ENCODE results near the gene DYRK1B.
"Not testable (repeated sequence)": the region's sequence is repeated elsewhere in the genome, so short reads cannot be mapped to it uniquely, and the experiment has no call there.

Gene DYRK1B

DNA sequence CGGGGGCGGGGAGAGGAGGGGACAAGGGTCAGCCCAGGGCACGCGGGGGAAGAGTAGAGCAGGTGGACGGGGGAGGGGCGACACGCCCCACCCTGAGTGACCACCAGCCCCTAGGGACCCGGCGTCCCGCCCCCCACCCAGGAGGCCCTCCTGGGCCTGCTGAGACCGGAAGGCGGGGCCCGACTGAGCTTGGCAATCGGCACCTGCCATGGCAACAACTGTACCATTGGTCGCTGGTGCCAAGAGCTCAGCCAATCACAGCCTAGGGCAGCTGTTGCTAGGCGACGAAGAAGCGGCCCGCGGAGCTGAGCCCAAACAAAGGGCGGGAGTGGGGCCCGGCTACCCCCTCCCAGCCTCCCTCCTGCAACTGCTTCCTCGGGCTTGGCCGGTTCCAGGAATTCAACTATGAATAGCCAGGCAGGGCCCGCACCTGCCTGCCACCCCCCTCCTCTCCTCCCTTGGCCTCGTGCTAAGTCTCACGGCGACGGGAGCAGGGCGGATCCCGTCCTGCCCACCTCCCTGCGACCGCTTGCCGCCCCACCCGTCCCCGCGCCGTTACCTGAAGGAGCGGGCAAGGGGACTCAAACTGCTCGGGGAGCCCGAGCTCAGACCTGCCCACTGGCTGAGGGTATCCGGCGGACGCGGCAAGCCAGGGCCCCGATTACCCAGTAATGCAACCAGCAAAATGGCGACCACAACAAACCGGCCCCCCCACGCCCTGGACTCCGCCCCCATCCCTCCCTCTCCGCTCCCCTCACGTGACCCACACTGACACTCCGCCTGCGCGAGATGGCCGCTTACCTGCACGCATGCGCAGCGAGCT is at the start of gene DYRK1B:
Gene DYRK1B (minus strand): TSS at position 699 of the 823 bp plus-strand sequence. CDS start 2,295 bp downstream, outside the sequence.
- DNase-seq (ENCODE audit: low read depth), result peak; percentile 97

DNA sequence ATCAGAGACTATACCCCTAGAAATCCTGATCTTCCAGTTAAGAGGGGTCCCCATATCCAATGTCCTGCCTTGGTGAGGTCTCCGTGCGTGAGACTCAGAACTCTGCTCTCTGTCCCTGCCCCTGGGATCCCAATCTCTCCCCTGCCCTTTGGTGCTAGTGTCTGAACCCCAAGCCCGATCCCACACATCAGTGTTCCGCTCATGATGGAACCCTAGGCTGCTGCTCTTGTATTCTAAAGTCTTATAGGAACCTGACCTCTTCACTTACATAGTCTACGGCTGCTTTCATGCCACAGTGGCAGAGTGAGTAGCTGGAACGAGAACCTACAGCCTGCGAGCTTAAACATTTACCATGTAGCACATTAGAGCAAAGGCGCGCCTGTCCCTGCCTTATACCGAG is 48.7 kb upstream of the DYRK1B start:
- not testable (repeated sequence) for DNase-seq (ENCODE audit: low read depth)

DNA sequence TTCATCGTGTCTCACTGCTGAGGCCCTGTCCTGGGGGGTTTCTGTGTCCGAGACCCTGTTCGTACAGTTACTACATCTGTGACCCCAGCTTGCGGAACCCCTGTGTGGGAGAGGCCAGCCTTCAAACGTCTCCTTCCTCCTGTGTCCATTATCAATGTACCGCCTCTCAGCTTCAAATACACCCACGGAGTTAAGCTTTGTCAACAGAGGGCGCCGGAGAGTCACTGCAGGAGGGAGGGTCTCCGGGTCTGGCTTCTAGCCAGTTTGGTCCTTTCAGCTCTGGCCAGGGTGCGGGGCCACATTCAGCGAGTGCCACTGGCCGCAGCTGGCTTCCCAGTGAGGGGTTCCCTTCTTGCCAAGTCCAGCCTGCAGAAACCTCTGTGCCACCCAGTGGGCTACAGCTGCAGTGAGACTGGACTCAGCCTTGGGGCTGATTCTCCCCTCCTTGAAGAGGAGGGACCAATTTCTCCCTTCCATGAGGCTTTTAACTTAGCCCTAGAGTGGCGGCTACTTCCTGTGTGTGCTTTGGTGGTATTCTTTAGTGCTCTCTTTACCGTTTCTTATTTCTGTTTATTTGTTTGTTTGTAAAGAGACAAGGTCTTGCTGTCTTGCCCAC is 47.6 kb upstream of the DYRK1B start:
- DNase-seq (ENCODE audit: low read depth), result peak; percentile 21

DNA sequence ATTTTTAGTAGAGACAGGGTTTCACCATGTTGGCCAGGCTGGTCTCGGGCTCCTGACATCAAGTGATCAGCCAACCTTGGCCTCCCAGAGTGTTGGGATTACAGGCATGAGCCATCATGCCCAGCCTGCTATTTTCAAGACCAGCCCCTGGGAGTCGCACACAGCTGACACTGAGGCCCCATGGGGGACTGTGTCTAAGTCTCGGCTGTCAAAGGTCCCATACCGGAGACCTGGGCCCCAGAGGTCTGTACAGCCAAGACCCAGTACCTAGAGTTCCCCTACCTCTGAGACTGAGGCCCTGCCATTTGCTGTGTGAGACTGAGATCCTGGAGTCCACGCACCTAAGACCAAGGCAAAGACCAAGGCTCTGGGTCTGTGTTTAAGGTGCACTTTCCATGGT is 46.3 kb upstream of the DYRK1B start:
- DNase-seq (ENCODE audit: low read depth), result not testable (repeated sequence)

DNA sequence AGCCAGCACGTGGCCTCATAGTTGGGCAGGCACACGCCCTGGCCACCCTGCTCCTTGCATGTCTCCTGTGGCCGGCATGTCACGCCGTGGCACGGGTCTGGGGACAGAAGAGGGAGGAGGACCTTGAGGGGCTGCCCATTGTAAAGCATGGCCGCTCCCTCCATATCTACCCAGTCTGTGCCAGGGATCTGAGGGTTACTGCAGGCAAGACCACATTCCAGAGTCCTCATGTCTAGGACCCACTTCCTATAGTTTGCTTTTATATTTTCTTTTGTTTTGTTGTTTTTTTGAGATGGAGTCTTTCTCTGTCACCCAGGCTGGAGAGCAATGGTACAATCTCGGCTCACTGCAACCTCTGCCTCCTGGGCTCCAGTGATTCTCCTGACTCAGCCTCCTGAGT is 45.8 kb upstream of the DYRK1B start:
- not testable (repeated sequence) for DNase-seq (ENCODE audit: low read depth)

DNA sequence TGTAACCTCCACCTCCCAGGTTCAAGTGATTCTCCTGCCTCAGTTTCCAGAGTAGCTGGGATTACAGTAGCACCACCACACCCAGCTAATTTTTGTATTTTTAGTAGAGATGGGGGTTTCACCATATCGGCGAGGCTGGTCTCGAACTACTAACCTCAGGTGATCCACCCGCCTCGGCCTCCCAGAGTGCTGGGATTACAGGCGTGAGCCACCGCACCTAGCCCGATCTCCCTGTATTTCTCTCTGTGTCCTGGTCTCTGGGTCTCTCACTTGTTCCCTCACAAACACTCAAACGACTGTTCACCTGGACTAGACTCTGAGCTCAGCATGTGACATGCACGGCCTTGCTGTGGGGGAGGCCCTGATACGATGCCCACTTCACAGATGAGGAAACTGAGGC is 44.9 kb upstream of the DYRK1B start:
- not testable (repeated sequence) for DNase-seq (ENCODE audit: low read depth)

DNA sequence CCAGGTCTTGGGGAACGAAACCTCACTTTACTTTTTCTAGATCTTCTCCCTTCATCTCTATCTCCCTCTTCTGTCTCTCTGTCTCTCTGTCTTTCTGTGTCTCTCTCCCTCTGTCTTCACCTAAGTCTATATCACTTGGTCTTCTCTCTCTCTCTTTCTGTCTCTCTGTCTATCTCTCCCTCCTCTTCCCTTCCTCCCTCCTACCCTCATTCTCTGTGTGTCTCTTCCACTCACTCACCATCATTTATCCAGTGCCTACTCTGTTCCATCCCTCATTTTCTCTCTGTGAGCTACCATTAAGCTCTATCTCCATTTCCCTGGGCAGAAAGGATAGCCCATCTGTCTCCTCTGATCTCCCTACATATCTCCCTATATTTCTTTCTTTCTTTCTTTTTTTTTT is 44.4 kb upstream of the DYRK1B start:
- no peak for DNase-seq (ENCODE audit: low read depth)

DNA sequence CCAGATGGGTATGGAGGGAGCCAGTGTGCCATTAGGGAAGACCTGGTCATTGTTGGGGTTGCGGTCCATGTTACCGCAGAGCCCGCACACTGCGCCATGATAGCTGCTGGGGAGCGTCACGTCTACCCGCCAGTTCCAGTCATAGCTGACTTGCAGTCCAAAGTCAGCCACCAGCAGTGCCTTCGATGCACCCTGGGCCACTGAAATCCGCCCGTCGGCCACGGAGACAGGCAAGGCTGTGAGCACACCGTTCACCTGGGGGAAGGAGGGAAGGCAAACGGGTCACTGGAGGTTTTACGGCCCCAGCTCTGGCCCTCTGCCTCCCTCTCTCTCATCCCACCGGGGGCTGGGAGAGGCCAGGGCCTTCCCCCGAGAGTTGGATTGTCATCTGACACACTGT is 44.0 kb upstream of the DYRK1B start:
- DNase-seq (ENCODE audit: low read depth), result not testable (repeated sequence)

DNA sequence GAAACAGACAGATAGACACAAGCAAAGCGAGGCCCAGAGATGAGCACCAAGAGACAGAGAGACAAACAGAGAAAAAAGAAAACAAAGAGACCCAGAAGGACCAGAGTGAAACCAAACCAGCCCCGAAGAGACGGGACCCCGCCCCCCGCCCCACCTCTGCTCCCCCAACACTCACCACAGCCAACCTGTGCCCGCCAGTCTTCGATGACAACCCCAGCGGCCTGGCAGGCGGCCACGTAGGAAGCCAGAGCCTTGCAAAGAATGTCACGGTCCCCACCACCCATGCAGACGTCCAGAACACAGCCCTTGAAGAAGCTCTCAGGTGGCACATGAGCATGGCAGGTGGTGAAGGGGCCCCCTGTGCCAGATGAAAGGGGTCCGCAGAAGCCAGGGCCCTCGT is 43.5 kb upstream of the DYRK1B start:
- DNase-seq (ENCODE audit: low read depth), result not testable (repeated sequence)

DNA sequence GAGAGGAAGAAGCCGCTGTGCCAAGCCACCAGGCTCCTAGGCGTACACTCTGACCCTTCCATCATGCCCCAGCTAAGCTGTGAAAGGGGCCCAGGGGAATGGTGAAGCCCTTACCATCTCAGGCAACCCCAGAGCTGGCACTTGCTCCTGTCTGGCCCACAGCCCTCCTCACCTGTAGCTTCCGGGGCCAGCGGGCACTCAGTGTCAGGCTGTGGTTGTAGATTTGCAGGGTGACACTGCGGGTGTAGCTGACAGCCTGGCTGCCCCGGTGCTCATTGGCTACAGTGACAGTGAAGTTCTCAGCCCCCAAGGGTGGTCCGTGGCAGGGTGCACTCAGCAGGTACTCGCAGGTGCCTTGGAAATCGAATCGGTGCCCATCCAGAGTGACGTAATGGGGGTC is 42.5 kb upstream of the DYRK1B start:
- not testable (repeated sequence) for DNase-seq (ENCODE audit: low read depth)

DNA sequence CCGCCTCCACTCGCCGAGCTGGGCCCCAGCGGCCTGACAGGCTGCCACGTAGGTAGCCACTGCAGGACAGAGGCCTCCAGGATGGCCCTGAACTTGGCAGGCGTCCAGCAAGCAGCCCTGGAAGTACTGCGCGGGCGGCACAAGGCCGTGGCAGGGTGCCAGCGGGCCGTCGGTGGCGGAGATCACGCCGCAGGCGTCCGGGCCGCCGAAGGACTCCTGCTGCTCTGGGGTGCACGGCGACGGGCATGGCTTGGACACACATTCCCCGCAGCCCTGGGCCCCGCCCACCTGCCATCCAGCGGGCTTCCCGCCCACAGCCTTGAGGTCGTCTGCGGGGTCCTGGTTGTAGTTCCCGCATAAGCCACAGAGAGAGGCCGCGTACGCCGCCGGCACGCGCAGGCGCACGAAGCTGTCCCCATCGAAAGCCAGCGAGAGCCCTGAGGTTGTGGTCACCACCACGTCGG is 41.5 kb upstream of the DYRK1B start:
- DNase-seq (ENCODE audit: low read depth), result not testable (repeated sequence)

DNA sequence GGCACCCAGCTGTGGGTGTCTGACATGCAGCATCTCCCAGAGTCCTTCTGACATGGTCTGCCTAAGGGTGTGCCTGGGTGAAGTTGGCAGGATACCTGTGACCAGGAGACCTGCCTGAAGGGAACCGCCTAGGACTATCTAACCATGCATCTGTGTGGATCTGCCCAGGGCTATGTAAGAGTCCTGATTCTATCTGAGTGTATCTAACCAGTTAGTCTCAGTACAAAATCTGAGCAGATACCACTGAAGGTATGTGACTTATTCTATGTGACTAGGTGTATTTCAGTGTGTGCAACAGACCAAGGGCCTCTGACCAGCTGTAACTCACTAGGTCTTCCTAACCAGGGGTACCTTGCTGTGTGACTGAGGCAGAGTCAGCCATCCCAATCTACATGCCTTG is 40.4 kb upstream of the DYRK1B start:
- no peak for DNase-seq (ENCODE audit: low read depth)

DNA sequence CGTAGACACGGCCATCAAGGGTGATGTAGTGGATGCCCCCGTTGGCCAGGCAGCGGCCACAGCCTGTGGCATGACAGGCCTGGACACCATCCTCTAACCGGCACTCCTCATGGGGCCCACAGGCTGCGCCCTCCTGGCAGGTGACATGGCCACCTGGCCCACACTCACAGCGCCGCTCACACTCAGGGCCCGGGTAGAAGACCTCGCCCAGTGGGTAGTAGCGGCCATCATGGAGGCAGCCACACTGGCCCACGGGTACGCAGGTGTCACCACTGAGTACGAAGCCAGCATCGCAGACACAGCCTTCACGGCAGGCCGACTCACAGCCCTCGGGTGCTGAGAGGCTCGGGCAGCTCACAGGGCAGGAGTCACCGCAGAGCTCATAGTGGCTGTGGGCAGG is 39.4 kb upstream of the DYRK1B start:
- DNase-seq (ENCODE audit: low read depth), result no peak

DNA sequence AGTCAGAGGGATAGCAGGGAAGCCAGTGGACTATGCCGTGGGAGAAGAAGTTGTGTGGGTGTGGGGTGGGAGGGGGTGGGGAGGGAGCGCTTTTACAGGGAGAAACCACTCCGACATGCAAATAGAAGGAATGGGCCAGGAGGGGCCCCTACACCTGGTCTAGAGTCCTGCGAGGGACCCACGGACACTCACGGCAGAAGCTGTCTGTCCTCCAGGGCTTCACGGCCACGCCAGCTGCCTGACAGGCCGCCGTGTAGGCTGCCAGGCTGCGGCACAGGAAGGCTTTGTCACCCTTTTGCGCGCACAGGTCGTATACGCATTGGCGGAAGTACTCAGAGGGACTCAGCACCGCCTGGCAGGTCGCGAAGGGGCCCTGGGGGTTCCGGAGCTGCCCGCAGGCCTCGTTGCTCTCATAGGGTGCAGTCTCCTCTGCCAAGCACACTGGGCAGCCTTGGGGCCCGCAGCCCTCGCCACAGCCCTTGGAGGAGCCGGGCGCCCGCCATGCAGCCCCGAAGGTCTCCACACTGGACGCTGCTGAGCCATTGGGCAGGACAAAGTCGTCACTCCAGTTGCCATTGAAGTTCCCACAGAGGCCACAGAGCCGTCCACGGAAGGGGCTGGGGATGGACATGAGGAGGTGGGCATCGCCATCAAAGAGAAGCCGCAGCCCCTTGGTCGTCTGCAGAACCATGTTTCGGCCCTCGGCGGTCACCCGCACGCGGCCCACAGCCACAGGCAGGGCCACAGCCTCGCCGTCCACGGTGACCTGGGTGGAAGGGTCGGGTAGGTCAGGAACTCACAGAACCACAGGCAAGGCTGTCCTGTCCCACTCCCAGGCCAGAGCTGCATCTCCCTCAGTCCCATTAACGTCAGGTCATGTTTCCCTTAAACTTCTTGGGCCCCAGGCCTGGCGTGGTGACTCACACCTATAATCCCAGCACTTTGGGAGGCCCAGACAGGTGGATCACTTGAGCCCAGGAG is 38.2 kb upstream of the DYRK1B start:
- DNase-seq (ENCODE audit: low read depth), result no peak

DNA sequence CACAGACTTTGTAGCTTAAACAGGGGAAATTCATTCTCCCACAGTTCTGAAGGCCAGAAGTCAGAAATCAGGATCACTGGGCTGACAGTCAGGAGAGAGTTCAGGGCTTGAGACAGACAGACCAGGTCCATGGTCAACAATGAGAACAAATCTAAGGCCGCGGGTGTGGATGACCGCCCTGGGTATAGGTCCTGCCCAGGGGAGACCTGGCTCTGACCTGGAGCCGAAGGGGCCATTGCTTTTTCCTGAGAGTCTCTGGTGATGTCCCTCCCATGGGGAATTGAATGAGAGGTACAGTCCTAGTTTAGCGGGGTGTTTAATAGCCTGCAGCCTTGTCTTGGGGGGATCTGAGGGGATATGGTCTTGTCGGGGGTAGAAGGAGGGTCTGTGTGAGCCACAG is 37.4 kb upstream of the DYRK1B start:
- no peak for DNase-seq (ENCODE audit: low read depth)

DNA sequence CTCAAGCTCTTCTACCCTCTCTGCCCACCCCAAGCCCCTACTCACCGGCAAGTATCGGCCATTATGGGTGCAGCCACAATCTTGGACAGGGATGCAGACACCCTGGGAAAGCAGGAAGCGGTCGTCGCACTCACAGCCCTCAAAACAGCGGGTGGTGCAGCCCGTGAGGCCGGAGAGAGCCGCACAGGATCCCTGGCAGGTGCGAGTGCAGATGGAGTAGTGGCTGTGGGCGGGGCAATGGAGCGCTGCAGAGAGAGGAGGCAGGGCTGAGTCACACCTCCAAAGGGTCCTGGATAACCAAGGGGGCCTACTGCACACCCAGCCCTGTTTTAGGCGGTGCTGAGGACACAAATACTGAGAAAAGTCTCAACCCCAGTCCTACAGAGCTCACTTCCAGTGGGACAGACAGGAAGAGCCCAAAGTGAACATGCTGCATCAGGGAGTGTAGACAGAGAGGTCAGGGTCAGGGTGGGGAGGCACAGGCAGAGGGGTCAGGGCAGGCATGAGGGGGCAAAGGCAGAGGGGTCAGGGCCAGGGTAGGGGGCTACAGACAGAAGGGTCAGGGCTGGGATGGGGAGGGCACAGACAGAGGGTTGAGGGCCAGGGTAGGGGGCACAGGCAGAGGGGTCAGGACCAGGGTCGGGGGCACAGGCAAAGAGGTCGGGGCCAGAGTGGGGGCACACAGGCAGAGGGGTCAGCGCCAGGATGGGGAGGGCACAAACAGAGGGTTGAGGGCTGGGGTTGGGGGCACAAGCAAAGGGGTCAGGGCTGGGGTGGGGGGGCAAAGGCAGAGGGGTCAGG is 36.4 kb upstream of the DYRK1B start:
- no peak for DNase-seq (ENCODE audit: low read depth)

DNA sequence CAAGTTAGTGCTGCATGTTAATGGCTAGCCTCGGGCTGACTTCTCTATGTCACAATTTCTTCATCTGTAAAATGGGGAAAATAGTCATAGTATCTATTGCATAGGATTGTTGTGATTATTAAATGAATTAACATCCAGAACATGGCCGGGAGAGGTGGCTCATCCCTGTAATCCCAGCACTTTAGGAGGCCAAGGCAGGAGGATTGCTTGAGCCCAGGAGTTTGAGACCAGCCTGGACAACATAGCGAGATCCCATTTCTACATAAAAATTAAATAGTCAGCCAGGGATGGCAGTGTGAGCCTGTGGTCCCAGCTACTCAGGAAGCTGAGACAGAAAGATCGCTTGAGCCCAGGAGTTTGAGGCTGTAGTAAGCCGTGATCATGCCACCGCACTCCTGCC is 34.0 kb upstream of the DYRK1B start:
- DNase-seq (ENCODE audit: low read depth), result no peak

DNA sequence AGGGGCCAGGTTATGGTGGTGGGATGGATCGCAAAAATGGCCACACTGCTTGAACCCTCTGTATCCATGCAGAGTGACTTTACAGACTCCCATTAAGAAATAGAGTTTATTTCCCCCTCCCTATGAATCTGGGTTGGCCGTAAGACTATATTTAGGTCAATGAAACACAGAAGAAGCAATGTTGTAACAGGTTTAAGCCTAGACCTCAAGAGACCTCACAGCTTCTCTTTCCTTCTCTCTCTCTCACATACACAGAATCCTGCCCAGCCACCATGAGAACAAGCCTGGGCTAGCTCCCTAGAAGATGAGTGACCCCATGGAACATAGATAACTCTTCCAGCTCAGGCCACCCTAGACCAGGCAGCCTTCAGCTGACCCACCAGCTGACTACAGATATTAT is 33.2 kb upstream of the DYRK1B start:
- no peak for DNase-seq (ENCODE audit: low read depth)

DNA sequence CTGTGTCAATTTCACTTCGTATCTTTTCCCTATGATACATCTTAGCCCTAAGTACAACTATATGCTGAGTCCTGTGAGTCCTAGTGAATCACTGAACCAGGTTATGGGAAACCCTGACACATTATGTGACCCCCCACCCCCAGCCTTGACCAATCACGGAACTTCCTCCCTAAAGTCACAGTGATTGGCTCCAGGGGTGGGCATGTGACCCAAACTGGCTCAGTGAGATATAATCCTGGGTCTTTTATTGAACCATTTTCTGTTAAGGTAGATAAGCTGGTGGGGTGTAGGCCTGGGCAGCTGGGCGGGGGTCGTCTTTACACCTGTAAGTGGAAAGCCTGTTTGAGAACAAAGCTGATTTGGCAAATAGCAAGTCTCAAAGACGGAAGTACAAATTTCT is 32.0 kb upstream of the DYRK1B start:
- DNase-seq (ENCODE audit: low read depth), result no peak

DNA sequence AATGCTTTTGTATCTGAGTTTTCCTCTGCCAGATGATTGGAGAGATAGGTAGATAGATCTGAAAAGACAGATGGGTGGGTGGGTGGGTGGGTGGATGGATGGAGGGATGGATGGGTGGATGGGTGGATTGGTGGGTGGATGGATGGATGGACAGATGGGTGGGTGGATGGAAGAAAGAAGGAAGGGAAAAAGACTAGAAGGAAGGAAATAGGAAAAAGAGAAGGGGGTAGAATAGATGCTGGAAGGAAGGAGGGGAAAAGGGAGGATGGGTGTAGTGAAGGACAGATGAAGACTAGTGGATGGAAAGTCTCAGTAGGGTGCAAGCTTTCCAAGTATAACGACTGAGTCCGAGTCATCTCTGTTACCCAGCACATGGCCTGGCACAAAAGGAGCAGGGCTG is 31.2 kb upstream of the DYRK1B start:
- DNase-seq (ENCODE audit: low read depth), result no peak

DNA sequence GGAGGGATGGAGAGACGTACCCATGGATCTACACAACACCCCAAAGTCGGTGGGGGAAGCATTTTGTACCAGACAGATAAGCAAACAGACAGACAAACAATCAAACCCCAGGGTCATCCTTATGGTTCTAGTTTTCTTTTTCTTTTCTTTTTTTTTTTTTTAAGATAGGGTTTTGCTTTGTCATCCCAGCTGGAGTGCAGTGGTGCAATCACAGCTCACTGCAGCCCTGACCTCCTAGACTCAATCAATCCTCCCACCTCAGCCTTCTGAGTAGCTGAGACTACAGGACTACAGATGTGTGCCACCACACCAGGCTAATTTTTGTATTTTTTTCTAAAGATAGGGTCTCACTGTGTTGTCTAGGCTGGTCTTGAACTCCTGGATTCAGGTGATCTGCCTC is 30.2 kb upstream of the DYRK1B start:
- peak; percentile 40 for DNase-seq (ENCODE audit: low read depth)

DNA sequence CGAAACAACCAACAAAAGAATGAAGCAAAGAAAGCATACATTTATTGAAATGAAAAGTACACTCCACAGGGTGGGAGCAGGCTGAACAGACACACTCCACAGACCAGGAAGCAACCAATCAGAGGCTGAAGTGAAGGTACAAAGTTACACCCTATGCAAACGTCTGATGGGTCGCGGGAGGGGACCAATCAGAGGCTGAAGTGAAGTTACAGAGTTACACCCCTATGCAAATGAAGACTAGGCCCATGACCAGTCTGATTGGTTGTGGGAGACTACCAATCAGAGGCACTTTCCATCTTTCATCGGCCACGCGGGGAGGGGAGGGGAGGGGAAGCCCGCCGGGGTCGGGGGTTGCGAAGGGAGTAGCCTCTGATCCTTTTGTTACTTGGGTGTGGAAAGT is 24.6 kb upstream of the DYRK1B start:
- peak; percentile 93 for DNase-seq (ENCODE audit: low read depth)

Data from iris pigment epithelial cell (primary cell).